GM12878 (cell line): ENCODE data around the gene NT5DC4. TPM values are rescaled to one million over a fixed set of nuclear protein-coding genes. Genes with fewer than 3 reads are reported as not detected.

Experiments
- BACH1 ChIP-seq: fragments of 450-650 bp; IDR thresholded peaks from 2 replicates; pipeline ENCODE4 v1.6.1; 2017; ENCODE audit warnings: mild to moderate bottlenecking, borderline replicate concordance
- CHD2 ChIP-seq: IDR thresholded peaks from 2 replicates; pipeline ENCODE4 v1.6.1; 2011; ENCODE audit warnings: low read depth, low read length, improper control_type of control experiment, borderline replicate concordance
- EED ChIP-seq: sonication (generic); IDR thresholded peaks from 2 replicates; pipeline ENCODE4 v1.6.1; 2016; ENCODE audit warnings: antibody characterized with exemption, low read depth
- EGR1 ChIP-seq, 2 experiments: IDR thresholded peaks; 1 replicate in 1 of 2; 2 replicates in 1 of 2; pipeline ENCODE4 v1.6.1; 2011 to 2012; ENCODE audit warnings: low read depth in 2 of 2, low read length in 2 of 2, borderline replicate concordance in 1 of 2, mild to moderate bottlenecking in 1 of 2, moderate library complexity in 1 of 2
- HDAC2 ChIP-seq: fragments of 200-600 bp; sonication (generic); IDR thresholded peaks from 2 replicates; pipeline ENCODE4 v1.6.1; 2017
- HDGF ChIP-seq: fragments of 450-650 bp; IDR thresholded peaks from 2 replicates; pipeline ENCODE4 v1.6.1; 2016; ENCODE audit warnings: antibody characterized with exemption
- IKZF1 ChIP-seq: fragments of 450-650 bp; conservative IDR thresholded peaks from 2 replicates; pipeline ENCODE4 v1.6.1; 2017; ENCODE audit warnings: antibody characterized with exemption, mild to moderate bottlenecking
- IRF4 ChIP-seq: IDR thresholded peaks from 2 replicates; pipeline ENCODE4 v1.6.1; 2011; ENCODE audit warnings: low read depth, low read length
- JUND ChIP-seq: IDR thresholded peaks from 2 replicates; pipeline ENCODE4 v1.6.1; 2012; ENCODE audit warnings: low read depth, mild to moderate bottlenecking, low read length, improper control_type of control experiment, moderate library complexity
- NBN ChIP-seq: fragments of 450-650 bp; IDR thresholded peaks from 2 replicates; pipeline ENCODE4 v1.6.1; 2016
- NFYA ChIP-seq: IDR thresholded peaks from 2 replicates; pipeline ENCODE4 v1.6.1; 2011; ENCODE audit warnings: low read depth, mild to moderate bottlenecking, low read length, improper control_type of control experiment, borderline replicate concordance
- PML ChIP-seq: IDR thresholded peaks from 2 replicates; pipeline ENCODE4 v1.6.1; 2012; ENCODE audit warnings: low read length, inconsistent platforms
- POLR2AphosphoS2 ChIP-seq: IDR thresholded peaks from 2 replicates; pipeline ENCODE4 v1.6.1; 2011; ENCODE audit warnings: low read depth, mild to moderate bottlenecking, low read length, improper control_type of control experiment, moderate library complexity
- RELA ChIP-seq: fragments of 450-650 bp; IDR thresholded peaks from 2 replicates; pipeline ENCODE4 v1.8.0; 2014; ENCODE audit warnings: borderline replicate concordance; ENCODE audit not compliant: partially characterized antibody
- RUNX3 ChIP-seq: IDR thresholded peaks from 2 replicates; pipeline ENCODE4 v1.6.1; 2012; ENCODE audit warnings: low read length, inconsistent platforms
- SMC3 ChIP-seq: IDR thresholded peaks from 2 replicates; pipeline ENCODE4 v1.6.1; 2011; ENCODE audit warnings: low read length, improper control_type of control experiment, borderline replicate concordance
- SPI1 ChIP-seq: IDR thresholded peaks from 2 replicates; pipeline ENCODE4 v1.6.1; 2011; ENCODE audit warnings: low read depth, mild to moderate bottlenecking, low read length, moderate library complexity, borderline replicate concordance; ENCODE audit not compliant: insufficient read depth
- STAT1 ChIP-seq: fragments of 450-650 bp; conservative IDR thresholded peaks from 2 replicates; pipeline ENCODE4 v1.6.1; 2014; ENCODE audit warnings: antibody characterized with exemption, mild to moderate bottlenecking
- TCF12 ChIP-seq: IDR thresholded peaks from 2 replicates; pipeline ENCODE4 v1.6.1; 2011; ENCODE audit warnings: low read depth, mild to moderate bottlenecking, low read length
- YY1 ChIP-seq: IDR thresholded peaks from 2 replicates; pipeline ENCODE4 v1.6.1; 2011; ENCODE audit warnings: low read depth, mild to moderate bottlenecking, low read length
- ZBED1 ChIP-seq: IDR thresholded peaks from 2 replicates; pipeline ENCODE4 v1.6.1; 2016; ENCODE audit warnings: borderline replicate concordance
- ZNF217 ChIP-seq: fragments of 450-650 bp; IDR thresholded peaks from 2 replicates; pipeline ENCODE4 v1.6.1; 2017; ENCODE audit warnings: antibody characterized with exemption, mild to moderate bottlenecking
- ZSCAN29 ChIP-seq: fragments of 450-650 bp; IDR thresholded peaks from 2 replicates; pipeline ENCODE4 v1.6.1; 2017; ENCODE audit warnings: mild to moderate bottlenecking, moderate library complexity
- polyA plus RNA-seq, 11 experiments: library from polyadenylated mRNA; depleted of rRNA in 4 of 11; unstranded in 6 of 11; stranded (reverse) in 5 of 11; fragments of >200 nt; fragmentation: Nextera tagmentation in 4 of 11; fragmentation: Illumina TruSeq in 1 of 11; extraction: Ambion mirVana in 4 of 11; extraction: Trizol in 1 of 11; gene quantifications; 1 replicate in 1 of 11; 2 replicates in 10 of 11; pipeline versions ENCODE4 v1.2.1 to v1.2.3, GENCODE V29; 2011 to 2016; ENCODE audit warnings: inconsistent platforms in 2 of 11, missing spikeins in 2 of 11, low read depth in 1 of 11
- total RNA-seq, 4 experiments: library from RNA; depleted of rRNA in 3 of 4; stranded (reverse); fragments of >200 nt in 3 of 4; fragmentation: Illumina TruSeq in 1 of 4; extraction: Trizol in 1 of 4; gene quantifications; 2 replicates each; pipeline versions ENCODE4 v1.2.1 to v1.2.3, GENCODE V29; 2013 to 2021
- TF ChIP-seq, protein P1 (sequence below): IDR thresholded peaks from 2 replicates; pipeline ENCODE4 v1.6.1; 2011; ENCODE audit warnings: low read depth, mild to moderate bottlenecking, low read length, moderate library complexity, borderline replicate concordance; ENCODE audit errors: extremely low read depth
- TF ChIP-seq, protein P2 (sequence below): fragments of 450-650 bp; IDR thresholded peaks from 2 replicates; pipeline ENCODE4 v1.6.1; 2017; ENCODE audit warnings: low read depth, mild to moderate bottlenecking, moderate library complexity
- TF ChIP-seq, protein P3 (sequence below): IDR thresholded peaks from 2 replicates; pipeline ENCODE4 v1.6.1; 2011; ENCODE audit warnings: mild to moderate bottlenecking, low read depth, low read length, moderate library complexity; ENCODE audit not compliant: insufficient replicate concordance
- TF ChIP-seq, protein P4 (sequence below): IDR thresholded peaks from 2 replicates; pipeline ENCODE4 v1.6.1; 2012; ENCODE audit warnings: low read depth, low read length, improper control_type of control experiment
- TF ChIP-seq, protein P5 (sequence below): fragments of 450-650 bp; IDR thresholded peaks from 2 replicates; pipeline ENCODE4 v1.6.1; 2016; ENCODE audit warnings: mild to moderate bottlenecking

NT5DC4 gene
- total and polyA plus RNA-seq, 10 of the 15 experiments (the other 5 are each of a cell fraction or from before 2014, with no cell fraction given), result 0.04 to 2.6 (median 0.32) TPM; not detected in 2

DNA sequence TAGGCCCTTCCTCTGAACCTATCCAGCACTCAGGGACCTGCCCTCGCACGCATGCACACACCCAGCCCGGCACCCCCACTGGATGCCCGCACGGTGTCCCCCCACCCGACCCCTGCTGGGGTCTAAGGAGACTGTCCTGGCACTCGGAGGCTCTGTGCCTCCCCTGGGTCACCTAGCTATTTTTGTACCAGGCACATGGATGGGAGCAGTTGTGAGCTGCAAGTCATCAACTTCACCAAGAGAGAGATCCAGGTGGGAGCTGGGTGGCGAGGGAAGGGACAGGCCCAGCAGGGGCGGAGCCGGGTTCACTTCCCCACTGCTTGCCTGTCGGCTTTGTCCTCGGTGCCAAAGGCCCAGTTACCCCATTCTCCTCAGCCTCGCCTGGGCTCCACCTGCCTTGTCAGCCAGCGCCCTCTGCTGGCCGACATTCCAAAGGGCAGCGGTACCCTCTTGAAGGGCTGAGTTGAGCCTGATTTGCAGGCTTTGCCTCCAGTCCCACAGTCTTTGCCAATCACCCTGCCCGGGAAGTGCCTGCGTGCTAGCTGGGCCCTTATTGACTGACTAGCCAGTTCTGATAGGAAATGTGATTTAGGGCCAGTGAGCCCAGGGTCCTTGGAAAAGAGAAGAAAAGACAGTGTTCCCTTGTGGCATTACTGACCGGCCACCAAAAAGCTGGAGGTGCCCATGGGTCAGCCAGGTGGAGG is 5.8 kb downstream of the NT5DC4 start (continued):
- TF ChIP-seq, protein P1, sequence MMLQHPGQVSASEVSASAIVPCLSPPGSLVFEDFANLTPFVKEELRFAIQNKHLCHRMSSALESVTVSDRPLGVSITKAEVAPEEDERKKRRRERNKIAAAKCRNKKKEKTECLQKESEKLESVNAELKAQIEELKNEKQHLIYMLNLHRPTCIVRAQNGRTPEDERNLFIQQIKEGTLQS, result no peak
- TF ChIP-seq POLR2AphosphoS2 (no peak), PML (no peak), IKZF1 (peak; percentile 77), IRF4 (peak; percentile 58), HDGF (0 out of 2 replicates have a peak, but pooled peaks have one; percentile 25), CHD2 (peak; percentile 53; the same call in 1 of the 2 replicates), ZSCAN29 (peak; percentile 9; the same call in 1 of the 2 replicates), EGR1 (IDR thresholded peaks at IDR 0.05; ENCODE audit: borderline replicate concordance in 1 of 2, low read depth in 2 of 2, low read length in 2 of 2) (peak in 1 of 2 experiments; percentile 87; a peak in 2 of 3 replicates), RELA (peak; percentile 70), TCF12 (peak; percentile 63), RUNX3 (0 out of 2 replicates have a peak, but pooled peaks have one; percentile 8), JUND (no peak), ZNF217 (no peak), SPI1 (peak; percentile 91), NFYA (no peak), EED (peak; percentile 66), SMC3 (peak; percentile 100), BACH1 (0 out of 2 replicates have a peak, but pooled peaks have one; percentile 83), YY1 (peak; percentile 86), STAT1 (0 out of 2 replicates have a peak, but pooled peaks have one; percentile 50), NBN (peak; percentile 83), ZBED1 (no peak), HDAC2 (no peak)
- TF ChIP-seq, protein P2, sequence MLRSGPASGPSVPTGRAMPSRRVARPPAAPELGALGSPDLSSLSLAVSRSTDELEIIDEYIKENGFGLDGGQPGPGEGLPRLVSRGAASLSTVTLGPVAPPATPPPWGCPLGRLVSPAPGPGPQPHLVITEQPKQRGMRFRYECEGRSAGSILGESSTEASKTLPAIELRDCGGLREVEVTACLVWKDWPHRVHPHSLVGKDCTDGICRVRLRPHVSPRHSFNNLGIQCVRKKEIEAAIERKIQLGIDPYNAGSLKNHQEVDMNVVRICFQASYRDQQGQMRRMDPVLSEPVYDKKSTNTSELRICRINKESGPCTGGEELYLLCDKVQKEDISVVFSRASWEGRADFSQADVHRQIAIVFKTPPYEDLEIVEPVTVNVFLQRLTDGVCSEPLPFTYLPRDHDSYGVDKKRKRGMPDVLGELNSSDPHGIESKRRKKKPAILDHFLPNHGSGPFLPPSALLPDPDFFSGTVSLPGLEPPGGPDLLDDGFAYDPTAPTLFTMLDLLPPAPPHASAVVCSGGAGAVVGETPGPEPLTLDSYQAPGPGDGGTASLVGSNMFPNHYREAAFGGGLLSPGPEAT, result peak; percentile 29; the same call in 1 of the 2 replicates
- TF ChIP-seq, protein P3, sequence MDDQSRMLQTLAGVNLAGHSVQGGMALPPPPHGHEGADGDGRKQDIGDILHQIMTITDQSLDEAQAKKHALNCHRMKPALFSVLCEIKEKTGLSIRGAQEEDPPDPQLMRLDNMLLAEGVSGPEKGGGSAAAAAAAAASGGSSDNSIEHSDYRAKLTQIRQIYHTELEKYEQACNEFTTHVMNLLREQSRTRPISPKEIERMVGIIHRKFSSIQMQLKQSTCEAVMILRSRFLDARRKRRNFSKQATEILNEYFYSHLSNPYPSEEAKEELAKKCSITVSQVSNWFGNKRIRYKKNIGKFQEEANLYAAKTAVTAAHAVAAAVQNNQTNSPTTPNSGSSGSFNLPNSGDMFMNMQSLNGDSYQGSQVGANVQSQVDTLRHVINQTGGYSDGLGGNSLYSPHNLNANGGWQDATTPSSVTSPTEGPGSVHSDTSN, result no peak
- TF ChIP-seq, protein P4, sequence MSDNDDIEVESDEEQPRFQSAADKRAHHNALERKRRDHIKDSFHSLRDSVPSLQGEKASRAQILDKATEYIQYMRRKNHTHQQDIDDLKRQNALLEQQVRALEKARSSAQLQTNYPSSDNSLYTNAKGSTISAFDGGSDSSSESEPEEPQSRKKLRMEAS, result 0 out of 2 replicates have a peak, but pooled peaks have one; percentile 44
- TF ChIP-seq, protein P5, sequence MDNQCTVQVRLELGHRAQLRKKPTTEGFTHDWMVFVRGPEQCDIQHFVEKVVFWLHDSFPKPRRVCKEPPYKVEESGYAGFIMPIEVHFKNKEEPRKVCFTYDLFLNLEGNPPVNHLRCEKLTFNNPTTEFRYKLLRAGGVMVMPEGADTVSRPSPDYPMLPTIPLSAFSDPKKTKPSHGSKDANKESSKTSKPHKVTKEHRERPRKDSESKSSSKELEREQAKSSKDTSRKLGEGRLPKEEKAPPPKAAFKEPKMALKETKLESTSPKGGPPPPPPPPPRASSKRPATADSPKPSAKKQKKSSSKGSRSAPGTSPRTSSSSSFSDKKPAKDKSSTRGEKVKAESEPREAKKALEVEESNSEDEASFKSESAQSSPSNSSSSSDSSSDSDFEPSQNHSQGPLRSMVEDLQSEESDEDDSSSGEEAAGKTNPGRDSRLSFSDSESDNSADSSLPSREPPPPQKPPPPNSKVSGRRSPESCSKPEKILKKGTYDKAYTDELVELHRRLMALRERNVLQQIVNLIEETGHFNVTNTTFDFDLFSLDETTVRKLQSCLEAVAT, result 0 out of 2 replicates have a peak, but pooled peaks have one; percentile 13
